Measurements from ENCODE around the gene AP3B1. TPM values are rescaled to one million over a fixed set of nuclear protein-coding genes. Genes with fewer than 3 reads are reported as not detected.

Gene AP3B1
- total and polyA plus RNA-seq, 2 experiments from 2014 or later, result 32.1 to 46.3 TPM

- Mint-ChIP-seq H3K27me3 (ENCODE audit: insufficient read depth, low read depth, poor library complexity) (peaks cover 19% of the 10 kb centered on the region), H3K4me1 (no peaks in the 10 kb centered on the region), H3K4me3 (no peak overlapping the region), H3K36me3 (ENCODE audit: low read depth) (peaks cover 6% of the 10 kb centered on the region), H3K27ac (no peak overlapping the region), H3K9me3 (peaks cover 20% of the 10 kb centered on the region)
- H3K4me2 ChIP-seq, result no peak overlapping the region
- peak; percentile 54 for ATAC-seq
- peaks cover 20% of the 10 kb centered on the region for H3K27me3 ChIP-seq (ENCODE audit: insufficient read depth)
- no peak overlapping the region for H3K4me3 ChIP-seq
- H3K27ac ChIP-seq (ENCODE audit: low read depth), result no peak overlapping the region
- no peaks in the 10 kb centered on the region for H3F3A ChIP-seq (replicated peaks; ENCODE audit: low read depth)
- TF ChIP-seq EZH2phosphoT487 (IDR thresholded peaks at IDR 0.05; ENCODE audit: unreplicated experiment) (no peak), REST (IDR thresholded peaks at IDR 0.05; ENCODE audit: unreplicated experiment) (no peak), ZNF114 (CRISPR knock-in tag; IDR thresholded peaks at IDR 0.05) (no peak), STAT1 (IDR thresholded peaks at IDR 0.05; ENCODE audit: unreplicated experiment) (no peak), POLR2AphosphoS5 (IDR thresholded peaks at IDR 0.05; ENCODE audit: low read depth) (no peak), CREB1 (CRISPR knock-in tag; IDR thresholded peaks at IDR 0.05; ENCODE audit: low read depth) (no peak), JUNB (IDR thresholded peaks at IDR 0.05; ENCODE audit: unreplicated experiment) (no peak), ZNF331 (CRISPR knock-in tag; IDR thresholded peaks at IDR 0.05; ENCODE audit: low read depth) (no peak), NANOG (IDR thresholded peaks at IDR 0.05; ENCODE audit: borderline replicate concordance) (no peak), CTCF (conservative IDR thresholded peaks at IDR 0.05; ENCODE audit: low read depth in 2 of 2) (no peak), EZH2 (IDR thresholded peaks at IDR 0.05; ENCODE audit: low read depth, unreplicated experiment) (no peak)
- TF ChIP-seq, protein P1, sequence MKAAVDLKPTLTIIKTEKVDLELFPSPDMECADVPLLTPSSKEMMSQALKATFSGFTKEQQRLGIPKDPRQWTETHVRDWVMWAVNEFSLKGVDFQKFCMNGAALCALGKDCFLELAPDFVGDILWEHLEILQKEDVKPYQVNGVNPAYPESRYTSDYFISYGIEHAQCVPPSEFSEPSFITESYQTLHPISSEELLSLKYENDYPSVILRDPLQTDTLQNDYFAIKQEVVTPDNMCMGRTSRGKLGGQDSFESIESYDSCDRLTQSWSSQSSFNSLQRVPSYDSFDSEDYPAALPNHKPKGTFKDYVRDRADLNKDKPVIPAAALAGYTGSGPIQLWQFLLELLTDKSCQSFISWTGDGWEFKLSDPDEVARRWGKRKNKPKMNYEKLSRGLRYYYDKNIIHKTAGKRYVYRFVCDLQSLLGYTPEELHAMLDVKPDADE (IDR thresholded peaks at IDR 0.05), result no peak
- TF ChIP-seq, protein P2, sequence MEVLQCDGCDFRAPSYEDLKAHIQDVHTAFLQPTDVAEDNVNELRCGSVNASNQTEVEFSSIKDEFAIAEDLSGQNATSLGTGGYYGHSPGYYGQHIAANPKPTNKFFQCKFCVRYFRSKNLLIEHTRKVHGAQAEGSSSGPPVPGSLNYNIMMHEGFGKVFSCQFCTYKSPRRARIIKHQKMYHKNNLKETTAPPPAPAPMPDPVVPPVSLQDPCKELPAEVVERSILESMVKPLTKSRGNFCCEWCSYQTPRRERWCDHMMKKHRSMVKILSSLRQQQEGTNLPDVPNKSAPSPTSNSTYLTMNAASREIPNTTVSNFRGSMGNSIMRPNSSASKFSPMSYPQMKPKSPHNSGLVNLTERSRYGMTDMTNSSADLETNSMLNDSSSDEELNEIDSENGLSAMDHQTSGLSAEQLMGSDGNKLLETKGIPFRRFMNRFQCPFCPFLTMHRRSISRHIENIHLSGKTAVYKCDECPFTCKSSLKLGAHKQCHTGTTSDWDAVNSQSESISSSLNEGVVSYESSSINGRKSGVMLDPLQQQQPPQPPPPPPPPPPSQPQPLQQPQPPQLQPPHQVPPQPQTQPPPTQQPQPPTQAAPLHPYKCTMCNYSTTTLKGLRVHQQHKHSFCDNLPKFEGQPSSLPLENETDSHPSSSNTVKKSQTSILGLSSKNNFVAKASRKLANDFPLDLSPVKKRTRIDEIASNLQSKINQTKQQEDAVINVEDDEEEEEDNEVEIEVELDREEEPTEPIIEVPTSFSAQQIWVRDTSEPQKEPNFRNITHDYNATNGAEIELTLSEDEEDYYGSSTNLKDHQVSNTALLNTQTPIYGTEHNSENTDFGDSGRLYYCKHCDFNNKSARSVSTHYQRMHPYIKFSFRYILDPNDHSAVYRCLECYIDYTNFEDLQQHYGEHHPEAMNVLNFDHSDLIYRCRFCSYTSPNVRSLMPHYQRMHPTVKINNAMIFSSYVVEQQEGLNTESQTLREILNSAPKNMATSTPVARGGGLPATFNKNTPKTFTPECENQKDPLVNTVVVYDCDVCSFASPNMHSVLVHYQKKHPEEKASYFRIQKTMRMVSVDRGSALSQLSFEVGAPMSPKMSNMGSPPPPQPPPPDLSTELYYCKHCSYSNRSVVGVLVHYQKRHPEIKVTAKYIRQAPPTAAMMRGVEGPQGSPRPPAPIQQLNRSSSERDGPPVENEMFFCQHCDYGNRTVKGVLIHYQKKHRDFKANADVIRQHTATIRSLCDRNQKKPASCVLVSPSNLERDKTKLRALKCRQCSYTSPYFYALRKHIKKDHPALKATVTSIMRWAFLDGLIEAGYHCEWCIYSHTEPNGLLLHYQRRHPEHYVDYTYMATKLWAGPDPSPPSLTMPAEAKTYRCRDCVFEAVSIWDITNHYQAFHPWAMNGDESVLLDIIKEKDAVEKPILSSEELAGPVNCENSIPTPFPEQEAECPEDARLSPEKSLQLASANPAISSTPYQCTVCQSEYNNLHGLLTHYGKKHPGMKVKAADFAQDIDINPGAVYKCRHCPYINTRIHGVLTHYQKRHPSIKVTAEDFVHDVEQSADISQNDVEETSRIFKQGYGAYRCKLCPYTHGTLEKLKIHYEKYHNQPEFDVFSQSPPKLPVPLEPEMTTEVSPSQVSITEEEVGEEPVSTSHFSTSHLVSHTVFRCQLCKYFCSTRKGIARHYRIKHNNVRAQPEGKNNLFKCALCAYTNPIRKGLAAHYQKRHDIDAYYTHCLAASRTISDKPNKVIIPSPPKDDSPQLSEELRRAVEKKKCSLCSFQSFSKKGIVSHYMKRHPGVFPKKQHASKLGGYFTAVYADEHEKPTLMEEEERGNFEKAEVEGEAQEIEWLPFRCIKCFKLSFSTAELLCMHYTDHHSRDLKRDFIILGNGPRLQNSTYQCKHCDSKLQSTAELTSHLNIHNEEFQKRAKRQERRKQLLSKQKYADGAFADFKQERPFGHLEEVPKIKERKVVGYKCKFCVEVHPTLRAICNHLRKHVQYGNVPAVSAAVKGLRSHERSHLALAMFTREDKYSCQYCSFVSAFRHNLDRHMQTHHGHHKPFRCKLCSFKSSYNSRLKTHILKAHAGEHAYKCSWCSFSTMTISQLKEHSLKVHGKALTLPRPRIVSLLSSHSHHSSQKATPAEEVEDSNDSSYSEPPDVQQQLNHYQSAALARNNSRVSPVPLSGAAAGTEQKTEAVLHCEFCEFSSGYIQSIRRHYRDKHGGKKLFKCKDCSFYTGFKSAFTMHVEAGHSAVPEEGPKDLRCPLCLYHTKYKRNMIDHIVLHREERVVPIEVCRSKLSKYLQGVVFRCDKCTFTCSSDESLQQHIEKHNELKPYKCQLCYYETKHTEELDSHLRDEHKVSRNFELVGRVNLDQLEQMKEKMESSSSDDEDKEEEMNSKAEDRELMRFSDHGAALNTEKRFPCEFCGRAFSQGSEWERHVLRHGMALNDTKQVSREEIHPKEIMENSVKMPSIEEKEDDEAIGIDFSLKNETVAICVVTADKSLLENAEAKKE (CRISPR knock-in tag; IDR thresholded peaks at IDR 0.05), result no peak
- H3K4me1 ChIP-seq (ENCODE audit: insufficient read depth), result 0 out of 2 replicates have a peak, but pooled peaks cover 4% of the 10 kb centered on the region
- H3K36me3 ChIP-seq (ENCODE audit: insufficient read depth), result no peaks in the 10 kb centered on the region
- 0 out of 2 replicates have a peak overlapping the region, but pooled peaks have one; percentile 16 for H2AFZ ChIP-seq
- no peaks in the 10 kb centered on the region for H3K79me2 ChIP-seq (replicated peaks; ENCODE audit: insufficient read depth)
- no peak for DNase-seq (ENCODE audit: low spot score)
- no peaks in the 10 kb centered on the region; the same call in 1 of the 2 replicates for H4K20me1 ChIP-seq (replicated peaks; ENCODE audit: insufficient read depth)
- no peaks in the 10 kb centered on the region for H3K9me2 ChIP-seq (ENCODE audit: insufficient read depth)
These were observed 40.3 kb upstream of the AP3B1 start for GRCh38 chr5:78334811-78335210.

Measured in GM23338 (cell line).